Skin of body (tissue), 2 donors: ENCODE measurements around the gene CERS5. TPM values are rescaled to one million over a fixed set of nuclear protein-coding genes. Genes with fewer than 3 reads are reported as not detected.

Experiments
- DNase-seq: peaks from one replicate; lab custom pipeline; 2025; lab: John Stamatoyannopoulos, UW
- total RNA-seq: library from RNA; depleted of rRNA; stranded (reverse); fragments of >200 nt; gene quantifications from one replicate; pipeline ENCODE4 v1.2.3, GENCODE V29; 2014

The CERS5 gene
- 40.8 TPM for total RNA-seq

- peak; percentile 98 for DNase-seq
Observed at GRCh38 chr12:50167049-50167828, at the start of gene CERS5. Gene CERS5, minus strand, starts transcription at chr12:50167369. Its CDS starts 72 bp downstream, at chr12:50167297.

- no peak for DNase-seq
Observed at GRCh38 chr12:50215033-50215432, 47.9 kb upstream of the CERS5 start.

GRCh38 chr12:50214018-50214417 is 46.8 kb upstream of the CERS5 start:
- DNase-seq: no peak

GRCh38 chr12:50213439-50213838 is 46.3 kb upstream of the CERS5 start:
- no peak for DNase-seq

- DNase-seq: no peak
Observed at GRCh38 chr12:50212071-50212467, 44.9 kb upstream of the CERS5 start.

- peak; percentile 44 for DNase-seq
Observed at GRCh38 chr12:50211392-50212070, 44.4 kb upstream of the CERS5 start.

- no peak for DNase-seq
Observed at GRCh38 chr12:50207424-50207823, 40.3 kb upstream of the CERS5 start.

GRCh38 chr12:50205648-50206047 is 38.5 kb upstream of the CERS5 start:
- DNase-seq: no peak

- no peak for DNase-seq
Observed at GRCh38 chr12:50203691-50204090, 36.5 kb upstream of the CERS5 start.

- DNase-seq: peak; percentile 30
Observed at GRCh38 chr12:50201987-50202521, 34.9 kb upstream of the CERS5 start.

- DNase-seq: no peak
Observed at GRCh38 chr12:50200552-50201273, 33.5 kb upstream of the CERS5 start.

GRCh38 chr12:50198829-50199228 is 31.7 kb upstream of the CERS5 start:
- no peak for DNase-seq

GRCh38 chr12:50197297-50197727 is 30.1 kb upstream of the CERS5 start:
- no peak for DNase-seq

GRCh38 chr12:50196537-50196936 is 29.4 kb upstream of the CERS5 start:
- no peak for DNase-seq

- no peak for DNase-seq
Observed at GRCh38 chr12:50195832-50196231, 28.7 kb upstream of the CERS5 start.

- DNase-seq: no peak
Observed at GRCh38 chr12:50192908-50193307, 25.7 kb upstream of the CERS5 start.

GRCh38 chr12:50192236-50192635 is 25.1 kb upstream of the CERS5 start:
- no peak for DNase-seq

- no peak for DNase-seq
Observed at GRCh38 chr12:50190859-50191258, 23.7 kb upstream of the CERS5 start.

- no peak for DNase-seq
Observed at GRCh38 chr12:50188875-50189575, 21.9 kb upstream of the CERS5 start.

GRCh38 chr12:50188241-50188781 is 21.1 kb upstream of the CERS5 start:
- no peak for DNase-seq
